NCI-H2107 (cell line): ENCODE results near the gene CHCHD5.
"Not testable (repeated sequence)": the region's sequence is repeated elsewhere in the genome, so short reads cannot be mapped to it uniquely, and the experiment has no call there.

Experiments
- DNase-seq: peaks from one replicate; lab custom pipeline; 2025; lab: John Stamatoyannopoulos, UW

CHCHD5 gene

GRCh38 chr2:112588611-112589045, 4.2 kb downstream of the CHCHD5 start:
- DNase-seq = no peak

- no peak for DNase-seq
Observed at GRCh38 chr2:112591413-112591812, 7.0 kb downstream of the CHCHD5 start.

GRCh38 chr2:112593736-112594135, 9.3 kb downstream of the CHCHD5 start:
- no peak for DNase-seq

GRCh38 chr2:112597537-112598322, 13.3 kb downstream of the CHCHD5 start:
- DNase-seq = no peak

- no peak for DNase-seq
Observed at GRCh38 chr2:112600634-112601033, 16.2 kb downstream of the CHCHD5 start.

- DNase-seq = no peak
Observed at GRCh38 chr2:112601754-112602153, 17.3 kb downstream of the CHCHD5 start.

- no peak for DNase-seq
Observed at GRCh38 chr2:112602917-112603316, 18.5 kb downstream of the CHCHD5 start.

- DNase-seq = no peak
Observed at GRCh38 chr2:112603731-112604130, 19.3 kb downstream of the CHCHD5 start.

- DNase-seq = no peak
Observed at GRCh38 chr2:112604952-112605351, 20.5 kb downstream of the CHCHD5 start.

GRCh38 chr2:112605926-112606325, 21.5 kb downstream of the CHCHD5 start:
- DNase-seq = no peak

- no peak for DNase-seq
Observed at GRCh38 chr2:112606547-112606946, 22.1 kb downstream of the CHCHD5 start.

- DNase-seq = no peak
Observed at GRCh38 chr2:112607680-112608438, 23.4 kb downstream of the CHCHD5 start.

GRCh38 chr2:112609320-112609719, 24.9 kb downstream of the CHCHD5 start:
- not testable (repeated sequence) for DNase-seq

GRCh38 chr2:112612283-112612682, 27.9 kb downstream of the CHCHD5 start:
- DNase-seq = not testable (repeated sequence)

- DNase-seq = no peak
Observed at GRCh38 chr2:112614201-112614840, 29.9 kb downstream of the CHCHD5 start.

- no peak for DNase-seq
Observed at GRCh38 chr2:112615051-112615450, 30.6 kb downstream of the CHCHD5 start.

GRCh38 chr2:112615798-112616197, 31.4 kb downstream of the CHCHD5 start:
- DNase-seq = not testable (repeated sequence)

- DNase-seq = no peak
Observed at GRCh38 chr2:112618383-112618782, 34.0 kb downstream of the CHCHD5 start.

GRCh38 chr2:112621790-112622527, 37.5 kb downstream of the CHCHD5 start:
- DNase-seq = no peak

- no peak for DNase-seq
Observed at GRCh38 chr2:112622528-112622849, 38.1 kb downstream of the CHCHD5 start.

- DNase-seq = no peak
Observed at GRCh38 chr2:112623913-112624777, 39.7 kb downstream of the CHCHD5 start.
